ENCODE measurements around the gene DISC1. TPM values are rescaled to one million over a fixed set of nuclear protein-coding genes. Genes with fewer than 3 reads are reported as not detected.

DISC1 gene
- total and polyA plus RNA-seq, 12 donors: 1.0 to 21.0 (median 9.7) TPM

GRCh38 chr1:231885209-231885854 is 258.7 kb downstream of the DISC1 start:
- Histone ChIP-seq H3K27me3 (no peaks in the 10 kb centered on the region), H3K9me3 (replicated peaks in 1 of 3) (no peaks in the 10 kb centered on the region), H3K36me3 (replicated peaks in 1 of 2) (no peaks in the 10 kb centered on the region), H3K27ac (no peak overlapping the region), H3K4me3 (no peak overlapping the region), H3K4me1 (replicated peaks in 1 of 2) (no peaks in the 10 kb centered on the region)
- intact Hi-C loops (cut with DNase I): no loop called here
- no peak for TF ChIP-seq POLR2A (IDR thresholded peaks at IDR 0.05)
- TF ChIP-seq, protein P1, sequence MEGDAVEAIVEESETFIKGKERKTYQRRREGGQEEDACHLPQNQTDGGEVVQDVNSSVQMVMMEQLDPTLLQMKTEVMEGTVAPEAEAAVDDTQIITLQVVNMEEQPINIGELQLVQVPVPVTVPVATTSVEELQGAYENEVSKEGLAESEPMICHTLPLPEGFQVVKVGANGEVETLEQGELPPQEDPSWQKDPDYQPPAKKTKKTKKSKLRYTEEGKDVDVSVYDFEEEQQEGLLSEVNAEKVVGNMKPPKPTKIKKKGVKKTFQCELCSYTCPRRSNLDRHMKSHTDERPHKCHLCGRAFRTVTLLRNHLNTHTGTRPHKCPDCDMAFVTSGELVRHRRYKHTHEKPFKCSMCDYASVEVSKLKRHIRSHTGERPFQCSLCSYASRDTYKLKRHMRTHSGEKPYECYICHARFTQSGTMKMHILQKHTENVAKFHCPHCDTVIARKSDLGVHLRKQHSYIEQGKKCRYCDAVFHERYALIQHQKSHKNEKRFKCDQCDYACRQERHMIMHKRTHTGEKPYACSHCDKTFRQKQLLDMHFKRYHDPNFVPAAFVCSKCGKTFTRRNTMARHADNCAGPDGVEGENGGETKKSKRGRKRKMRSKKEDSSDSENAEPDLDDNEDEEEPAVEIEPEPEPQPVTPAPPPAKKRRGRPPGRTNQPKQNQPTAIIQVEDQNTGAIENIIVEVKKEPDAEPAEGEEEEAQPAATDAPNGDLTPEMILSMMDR (IDR thresholded peaks at IDR 0.05): no peak
- DNase-seq: no peak
- WGBS, 4 donors: 63 to 71% (median 69%) methylated on average over 7 of the region's 7 CpGs

GRCh38 chr1:231887166-231887565 is 260.6 kb downstream of the DISC1 start:
- 89 to 96% (median 91%) methylated on average over 3 of the region's 3 CpGs for WGBS, 4 donors
- H3K4me3 ChIP-seq: no peak overlapping the region
- H3K27ac ChIP-seq: no peak overlapping the region
- no peaks in the 10 kb centered on the region for H3K27me3 ChIP-seq
- no peaks in the 10 kb centered on the region for H3K36me3 ChIP-seq (replicated peaks in 1 of 2)
- TF ChIP-seq, protein P1 (IDR thresholded peaks at IDR 0.05): no peak
- no peak for TF ChIP-seq POLR2A (IDR thresholded peaks at IDR 0.05)
- intact Hi-C loops (cut with DNase I): no loop called here
- DNase-seq: no peak
- no peaks in the 10 kb centered on the region for H3K4me1 ChIP-seq (replicated peaks in 1 of 2)
- no peaks in the 10 kb centered on the region for H3K9me3 ChIP-seq (replicated peaks in 1 of 3)

- Histone ChIP-seq H3K27ac (no peak overlapping the region), H3K36me3 (replicated peaks in 1 of 2) (no peaks in the 10 kb centered on the region), H3K4me1 (replicated peaks in 1 of 2) (no peaks in the 10 kb centered on the region), H3K27me3 (no peaks in the 10 kb centered on the region), H3K4me3 (no peak overlapping the region), H3K9me3 (replicated peaks in 1 of 3) (no peaks in the 10 kb centered on the region)
- no peak for TF ChIP-seq POLR2A (IDR thresholded peaks at IDR 0.05)
- TF ChIP-seq, protein P1 (IDR thresholded peaks at IDR 0.05): no peak
- 88 to 90% (median 89%) methylated on average over 6 of the region's 6 CpGs for WGBS, 4 donors
- intact Hi-C loops (cut with DNase I): no loop called here
- no peak for DNase-seq
Measured at GRCh38 chr1:231887866-231888265, 261.3 kb downstream of the DISC1 start.

DNA sequence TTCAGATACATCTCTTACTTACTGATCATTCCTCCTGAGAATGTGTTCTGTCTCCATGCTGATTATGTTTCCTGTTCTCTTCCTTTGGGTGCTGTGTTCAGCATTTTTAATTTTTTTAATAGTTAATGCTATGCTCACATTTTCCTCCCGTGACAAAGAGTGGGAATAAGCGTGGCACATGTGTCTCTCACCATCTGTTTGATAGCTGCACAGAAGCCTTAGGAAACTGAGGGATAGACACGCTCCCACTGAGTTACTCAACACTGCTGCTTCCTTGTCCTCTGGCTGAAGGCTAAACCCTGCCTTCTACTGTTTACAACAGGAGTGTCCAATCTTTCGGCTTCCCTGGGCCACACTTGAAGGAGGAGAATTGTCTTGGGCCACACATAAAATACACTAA is 264.2 kb downstream of the DISC1 start:
- DNase-seq: no peak
- Histone ChIP-seq H3K27ac (no peak overlapping the region), H3K4me1 (replicated peaks in 1 of 2) (no peaks in the 10 kb centered on the region), H3K9me3 (replicated peaks in 1 of 3) (no peaks in the 10 kb centered on the region), H3K4me3 (no peak overlapping the region), H3K27me3 (no peaks in the 10 kb centered on the region), H3K36me3 (replicated peaks in 1 of 2) (no peaks in the 10 kb centered on the region)
- WGBS, 4 donors: 88 to 93% (median 89%) methylated on average over 4 of the region's 4 CpGs
- TF ChIP-seq, protein P1 (IDR thresholded peaks at IDR 0.05): no peak
- TF ChIP-seq POLR2A (IDR thresholded peaks at IDR 0.05): no peak
- intact Hi-C loops (cut with DNase I): no loop called here
